ENCODE measurements around the gene CBS.
A peak's percentile ranks its signal among the peaks of the same experiment; 100 is the strongest.
"Not testable (repeated sequence)": the region's sequence is repeated elsewhere in the genome, so short reads cannot be mapped to it uniquely, and the experiment has no call there.

Gene CBS

DNA sequence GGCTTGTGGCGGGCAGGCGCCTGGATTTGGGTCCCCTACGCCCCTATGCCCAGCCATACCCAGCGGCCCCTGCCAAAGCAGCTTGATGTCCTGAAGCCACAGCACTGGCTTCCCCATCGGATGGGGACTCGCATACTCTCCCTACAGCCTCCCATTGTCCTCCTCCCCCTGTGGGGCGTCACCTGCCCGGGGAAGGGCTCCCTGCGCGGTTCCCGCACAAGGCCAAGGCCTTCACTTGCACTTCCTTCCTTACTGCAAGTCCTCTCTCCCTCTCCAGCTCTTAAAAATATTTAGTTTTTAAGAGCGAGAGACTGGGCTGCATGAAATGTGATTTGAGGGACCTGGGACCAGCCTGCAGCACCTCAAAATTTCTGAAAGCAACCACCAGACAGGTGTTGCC is 8.9 kb downstream of the CBS start:
- peak in 1 of 4 experiments; percentile 0 for DNase-seq

- not testable (repeated sequence) for DNase-seq
Measured at GRCh38 chr21:43065991-43066390, 9.6 kb downstream of the CBS start.

- DNase-seq: not testable (repeated sequence)
Measured at GRCh38 chr21:43064265-43064917, 11.2 kb downstream of the CBS start.

DNA sequence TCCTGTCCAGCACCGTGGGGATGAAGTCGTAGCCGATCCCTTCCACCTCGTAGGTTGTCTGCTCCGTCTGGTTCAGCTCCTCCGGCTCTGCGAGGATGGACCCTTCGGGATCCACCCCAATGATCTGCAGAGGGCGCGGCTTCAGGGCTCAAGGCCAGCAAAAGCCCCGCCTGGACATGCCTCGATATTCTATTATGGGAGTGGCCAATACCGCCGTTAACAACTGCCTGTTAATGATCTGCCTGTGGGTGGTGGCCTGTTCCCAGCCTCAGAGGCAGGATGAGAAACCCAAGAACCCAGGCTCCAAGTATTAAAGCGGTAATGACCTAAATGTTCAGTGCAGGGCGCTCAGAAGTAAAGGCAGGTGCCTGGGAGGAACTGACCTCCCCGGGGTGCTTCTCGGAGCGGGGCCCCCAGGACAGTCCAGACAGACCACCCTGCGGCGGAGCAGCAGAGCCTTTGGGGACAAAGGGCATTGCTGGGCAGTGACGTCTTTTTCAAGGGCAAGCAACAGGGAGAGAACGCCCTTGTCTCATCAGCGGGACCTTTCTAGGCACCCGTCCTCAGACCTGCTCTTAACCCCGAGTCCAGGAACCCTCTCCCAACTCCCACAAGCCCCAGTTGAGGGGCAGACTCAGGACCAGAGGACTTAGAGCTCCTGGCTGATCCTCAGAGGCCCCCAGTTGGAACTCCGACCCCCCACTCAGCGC is 12.5 kb downstream of the CBS start:
- DNase-seq: not testable (repeated sequence)

- DNase-seq: not testable (repeated sequence)
Measured at GRCh38 chr21:43053112-43053511, 22.5 kb downstream of the CBS start.

DNA sequence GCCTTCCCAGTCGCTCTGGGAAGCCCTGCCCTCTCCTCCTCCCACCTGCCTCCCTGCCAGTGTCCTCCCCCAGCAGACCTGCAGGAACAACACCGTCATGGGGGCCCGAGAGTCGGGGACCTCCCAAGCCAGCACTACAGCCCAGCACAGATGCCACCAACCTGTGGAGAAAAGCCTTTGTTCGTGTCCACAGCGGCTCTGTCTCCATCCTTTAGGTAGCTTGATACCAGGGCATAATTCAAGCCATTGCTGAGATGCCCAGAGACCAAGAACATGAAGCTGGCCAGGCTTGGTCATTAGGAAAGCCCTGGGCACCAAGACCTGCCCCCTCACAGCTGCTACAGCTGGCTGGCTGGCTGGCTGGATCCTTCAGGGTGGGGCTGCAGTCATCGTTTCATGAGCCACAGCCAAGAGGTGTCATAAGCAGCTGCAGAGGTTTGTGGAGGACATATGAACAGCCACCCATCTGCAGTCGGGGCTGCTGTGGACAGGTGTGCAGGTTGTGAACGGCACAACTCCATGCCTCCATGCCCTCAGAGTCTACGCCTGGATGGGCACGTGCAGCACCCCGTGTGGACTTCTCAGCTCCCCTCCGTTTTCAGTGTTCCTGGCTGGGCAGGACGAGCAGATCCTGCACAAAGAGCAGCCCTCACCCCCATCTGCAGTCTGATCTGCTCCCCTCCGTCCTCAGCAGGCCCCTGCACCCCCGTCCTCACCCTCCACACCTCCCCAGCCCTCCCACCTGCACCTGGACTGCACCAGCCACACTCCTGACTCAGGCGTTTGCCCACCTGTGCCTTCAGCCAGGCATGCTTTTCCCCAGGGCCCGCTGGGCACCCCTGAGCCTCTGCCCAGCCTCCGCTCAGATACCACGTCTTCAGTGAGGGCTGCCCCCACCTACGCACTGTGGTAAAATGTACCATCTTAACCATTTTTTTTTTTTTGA is 29.5 kb downstream of the CBS start:
- not testable (repeated sequence) for DNase-seq

DNA sequence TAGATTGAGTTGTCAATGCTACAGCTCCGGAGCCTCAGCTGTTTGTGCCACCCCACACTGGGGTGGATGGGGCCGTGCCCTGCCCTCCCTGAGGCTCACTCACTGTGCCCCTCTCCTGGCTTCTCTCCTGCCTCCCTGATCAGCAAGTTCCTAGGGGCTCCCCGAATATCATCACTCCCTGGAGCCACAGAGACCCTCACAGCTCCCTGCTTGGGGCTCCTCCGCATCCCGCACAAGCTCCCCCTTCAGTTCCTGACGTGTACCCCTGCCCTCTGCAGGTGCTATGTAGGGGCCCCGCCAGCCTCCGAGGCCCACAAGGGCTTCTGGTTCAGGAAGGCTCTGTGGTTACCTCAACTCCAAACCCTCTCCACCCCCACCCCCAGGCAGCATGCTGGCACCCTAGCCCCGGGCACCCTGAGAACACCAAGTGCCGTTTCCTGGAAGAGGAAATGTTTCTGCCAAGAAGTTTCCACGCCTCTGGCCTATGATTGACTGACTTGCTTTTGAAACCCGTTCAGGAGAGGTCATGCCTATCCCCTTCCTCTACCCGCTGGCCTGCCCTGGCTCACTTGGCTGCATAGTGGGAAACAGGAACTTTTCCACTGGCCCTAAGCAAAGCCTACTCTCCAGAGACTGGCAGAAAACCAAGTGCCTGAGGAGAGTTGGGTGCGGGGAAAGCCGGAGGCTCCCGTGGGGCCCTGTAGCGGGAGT is 30.3 kb downstream of the CBS start:
- not testable (repeated sequence) for DNase-seq

GRCh38 chr21:43044547-43044946 is 31.1 kb downstream of the CBS start:
- not testable (repeated sequence) for DNase-seq

DNA sequence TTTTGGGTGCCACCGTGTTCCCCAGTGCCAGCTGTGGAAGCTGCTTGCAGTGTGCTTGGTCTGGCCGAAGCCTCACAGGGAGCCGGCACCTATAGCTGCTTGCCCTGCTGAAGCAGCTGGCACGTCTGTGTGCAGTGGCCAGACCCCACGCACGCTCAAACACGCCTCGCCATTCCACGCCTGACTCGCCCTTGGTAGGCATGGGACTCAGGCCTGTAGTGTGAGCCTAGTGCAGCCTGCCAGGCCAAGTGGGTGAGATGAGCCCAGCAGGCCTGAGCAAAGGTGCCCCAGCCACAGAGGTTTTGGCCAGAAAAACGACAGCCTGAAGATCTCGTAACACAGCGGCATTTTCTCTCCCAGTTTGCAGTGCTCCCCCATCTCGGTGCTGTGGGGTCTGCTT is 32.3 kb downstream of the CBS start:
- not testable (repeated sequence) for DNase-seq

DNA sequence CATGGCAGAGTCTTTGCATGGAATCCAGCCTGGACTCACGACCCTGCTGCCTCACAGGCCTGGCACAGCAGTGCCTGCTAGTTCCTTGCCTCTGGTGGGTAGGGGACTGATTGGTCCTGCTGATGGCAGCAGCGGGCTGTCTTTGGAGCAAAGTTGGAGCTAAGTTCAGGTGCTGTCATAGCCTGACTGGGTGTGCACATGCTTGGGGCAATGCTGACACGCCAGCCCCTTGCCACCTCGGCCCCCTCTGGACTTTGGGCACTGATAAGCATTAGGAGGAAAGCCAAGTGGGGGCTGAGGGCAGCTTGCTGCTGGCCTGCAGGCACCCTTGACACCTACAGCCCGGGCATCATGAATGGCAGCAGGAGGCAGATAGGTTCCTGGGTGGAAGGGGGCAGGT is 33.5 kb downstream of the CBS start:
- not testable (repeated sequence) for DNase-seq

- DNase-seq: peak in 2 of 4 experiments; percentile 28 to 48
Measured at GRCh38 chr21:43038659-43039044, 37.0 kb downstream of the CBS start.

DNA sequence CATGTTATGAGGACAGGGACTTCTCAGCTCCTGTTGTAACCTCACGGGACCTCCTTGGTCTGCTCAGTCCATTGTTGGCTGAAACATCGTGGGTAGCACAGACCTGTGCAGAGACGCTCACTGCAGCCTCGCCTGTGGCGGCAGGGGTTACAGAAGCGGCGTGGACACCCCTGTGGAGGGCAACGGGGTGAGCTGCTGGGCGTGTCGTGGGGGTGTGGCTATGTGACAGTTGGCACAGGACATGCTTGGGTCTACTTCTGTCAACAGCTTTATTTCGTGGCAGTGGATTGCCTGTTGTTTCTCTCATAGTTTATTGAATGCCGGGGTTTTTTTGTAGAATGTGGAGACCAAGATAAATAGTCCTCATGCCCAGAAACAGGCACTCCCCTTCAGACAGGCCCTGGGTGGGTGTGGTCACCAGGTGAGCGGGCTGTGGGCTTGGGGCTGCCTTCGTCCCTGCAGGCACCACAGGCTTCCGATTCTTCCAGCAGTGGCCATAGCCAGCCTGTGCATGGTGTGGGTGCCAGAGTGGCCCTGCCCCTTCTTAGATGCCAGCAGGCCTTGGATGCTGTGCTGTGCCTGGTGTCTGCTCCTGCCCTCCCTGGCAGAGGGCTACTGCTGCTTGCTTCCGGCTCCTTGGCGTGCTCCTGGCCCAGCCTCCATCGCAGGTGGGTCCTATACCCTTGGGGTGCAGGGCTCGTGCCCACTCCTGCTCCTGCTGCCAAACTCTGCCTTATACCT is 37.5 kb downstream of the CBS start:
- not testable (repeated sequence) for DNase-seq

- DNase-seq: not testable (repeated sequence)
Measured at GRCh38 chr21:43036889-43037288, 38.7 kb downstream of the CBS start.

DNA sequence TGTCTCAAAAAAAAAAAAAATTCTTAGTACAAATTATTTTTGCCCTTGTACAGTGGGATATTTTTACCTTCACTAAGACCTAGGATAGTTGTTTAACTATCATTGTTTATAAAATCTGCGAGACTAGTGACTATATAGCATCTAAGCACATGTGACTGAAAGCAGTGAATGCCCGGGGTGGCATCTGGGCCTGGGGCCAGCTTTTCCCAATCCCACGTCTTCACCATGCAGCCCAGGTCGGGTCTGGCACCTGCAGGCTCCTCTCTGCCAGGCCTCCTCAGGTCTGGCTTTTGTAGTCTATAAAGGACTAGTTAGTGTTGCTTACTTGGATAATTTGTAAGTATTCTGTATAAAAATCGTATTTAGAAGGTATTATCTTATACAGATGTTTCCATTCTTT is 40.8 kb downstream of the CBS start:
- no peak for DNase-seq

GRCh38 chr21:43034101-43034500 is 41.5 kb downstream of the CBS start:
- DNase-seq: peak in 1 of 4 experiments; percentile 18

DNA sequence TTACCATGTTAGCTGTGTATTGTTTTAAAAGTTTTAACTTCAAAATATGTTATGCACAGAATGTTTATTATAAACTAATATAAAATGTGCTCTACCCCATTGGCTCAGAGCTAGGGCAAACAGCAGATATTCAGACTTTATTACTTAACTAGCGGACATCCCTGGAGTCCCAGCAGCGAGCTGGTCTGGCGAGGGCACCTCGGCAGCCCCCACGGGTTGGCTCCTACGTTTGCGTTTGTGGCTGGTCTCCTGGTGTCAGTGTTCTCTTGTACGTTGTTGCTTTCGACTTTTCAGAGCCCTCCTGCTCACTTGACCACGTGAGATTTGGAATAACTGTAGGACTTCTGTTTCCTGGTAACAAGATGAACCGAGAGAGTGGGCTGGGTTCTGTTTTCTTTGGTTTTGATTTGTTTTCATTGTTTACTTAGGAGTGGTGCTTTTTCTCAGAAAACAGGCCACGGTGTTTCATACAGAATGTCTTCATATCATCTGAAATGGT is 44.5 kb downstream of the CBS start:
- no peak for DNase-seq

- DNase-seq: no peak
Measured at GRCh38 chr21:43029785-43030184, 45.9 kb downstream of the CBS start.

DNA sequence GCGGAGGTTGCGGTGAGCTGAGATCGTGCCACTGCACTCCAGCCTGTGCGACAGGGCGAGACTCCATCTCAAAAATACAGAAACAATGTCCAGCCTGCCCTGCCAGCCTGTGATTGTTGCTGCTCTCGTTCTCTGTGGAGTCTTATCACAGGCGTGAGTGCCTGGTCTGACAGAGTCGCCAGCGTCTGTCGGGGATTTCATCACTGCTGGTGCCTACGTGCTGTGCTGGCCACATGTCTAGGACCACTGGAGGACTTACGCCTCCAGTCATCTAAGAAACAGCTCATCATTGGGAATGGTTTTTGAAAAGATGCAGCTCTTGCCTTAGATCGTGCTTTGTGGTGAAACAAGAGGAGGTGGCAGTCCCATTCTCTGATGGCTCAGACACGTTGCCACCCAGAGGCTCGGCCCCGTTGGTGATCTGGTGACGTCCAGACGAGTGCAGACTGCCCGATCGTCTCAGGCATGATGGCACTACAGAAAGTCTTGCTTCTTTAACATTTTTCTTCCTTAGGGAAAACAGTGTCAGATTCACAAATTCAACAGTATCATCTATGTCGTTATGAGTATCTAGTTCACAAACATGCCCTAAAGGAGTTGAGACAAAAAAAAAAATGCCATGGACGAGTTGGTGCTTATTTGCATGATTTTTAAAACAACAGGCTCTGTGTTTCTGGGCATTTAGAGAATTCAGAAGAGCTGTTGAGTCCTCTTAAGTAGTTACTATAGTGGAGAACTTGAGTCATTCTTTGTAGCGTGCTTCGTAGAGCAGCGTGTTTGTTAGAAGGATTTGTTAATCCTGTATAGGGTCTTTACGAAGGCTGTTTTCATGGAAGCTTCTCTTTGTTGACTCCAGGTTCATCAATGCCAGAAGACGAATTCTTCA is 47.5 kb downstream of the CBS start:
- no peak for DNase-seq

DNA sequence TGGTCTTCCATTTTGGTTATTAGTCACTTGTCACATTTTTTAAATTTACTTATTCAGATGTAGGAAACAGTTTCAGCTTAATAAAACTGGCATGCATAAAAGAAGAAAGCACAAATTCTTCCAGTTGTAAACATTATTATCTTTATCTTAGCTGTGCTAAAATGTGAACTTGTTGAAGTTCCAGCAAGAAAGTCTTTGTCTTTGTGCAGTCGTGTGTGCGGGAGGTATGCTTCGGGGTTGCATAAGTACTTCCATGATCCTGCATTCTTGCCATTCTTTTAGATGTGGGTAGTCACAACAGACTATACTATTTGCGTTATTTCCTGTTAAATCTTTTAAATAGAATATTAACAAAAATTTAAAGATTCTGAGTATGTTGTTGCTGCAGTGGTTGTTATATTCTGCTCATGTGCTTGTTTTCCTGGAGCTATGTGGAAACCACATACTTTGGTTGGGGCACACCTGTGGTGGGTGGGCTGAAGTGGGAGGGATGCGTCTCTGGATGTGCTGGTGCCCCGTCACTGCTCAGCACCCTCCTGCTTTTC is 49.9 kb downstream of the CBS start:
- no peak for DNase-seq
